PC-9 (cell line): Measurements from ENCODE around the gene HOXD4. TPM values are rescaled to one million over a fixed set of nuclear protein-coding genes. Genes with fewer than 3 reads are reported as not detected.

ENCODE experiments used
- BruUV-seq: library from RNA; stranded (reverse); fragments of 400-500 nt; replicated peaks from 2 replicates; lab custom pipeline; 2021; lab: Mats Ljungman, UMichigan
- CTCF ChIA-PET: fragments of 300-600 bp; sonication (Branson Sonifier 250); formaldehyde crosslinking; loops from one replicate; lab custom pipeline; 2022; ENCODE audit warnings: antibody characterized with exemption; lab: Charles Lee
- POLR2A ChIA-PET: fragments of 300-600 bp; sonication (Branson Sonifier 250); formaldehyde crosslinking; loops from one replicate; lab custom pipeline; 2022; ENCODE audit warnings: antibody characterized with exemption; ENCODE audit not compliant: unreplicated experiment; lab: Charles Lee
- DNase-seq, 2 experiments: peaks; one replicate each; pipeline versions ENCODE4 v3.0.0 to v3.0.0-alpha.2; 2015 to 2022; ENCODE audit warnings: mixed read lengths in 1 of 2
- H2AFZ ChIP-seq: fragments of 200-600 bp; sonication (generic); 2 replicates; pipeline ENCODE4 v1.8.1; 2017; ENCODE audit warnings: antibody characterized with exemption
- H3F3A ChIP-seq: fragments of 200-600 bp; sonication (generic); 2 replicates; pipeline ENCODE4 v1.8.1; 2017; ENCODE audit warnings: antibody characterized with exemption, mild to moderate bottlenecking, low read depth; ENCODE audit not compliant: insufficient read depth
- H3K27ac ChIP-seq: fragments of 200-600 bp; sonication (generic); 2 replicates; pipeline ENCODE4 v1.6.1; 2016; ENCODE audit warnings: mixed run types
- H3K27me3 ChIP-seq: fragments of 200-600 bp; sonication (generic); 2 replicates; pipeline ENCODE4 v1.6.1; 2016; ENCODE audit warnings: low read depth, mixed run types; ENCODE audit not compliant: insufficient read depth
- H3K36me3 ChIP-seq: fragments of 200-600 bp; sonication (generic); 2 replicates; pipeline ENCODE4 v1.6.1; 2016; ENCODE audit warnings: low read depth, mixed run types
- H3K4me1 ChIP-seq: fragments of 200-600 bp; sonication (generic); replicated peaks from 2 replicates; pipeline ENCODE4 v1.6.1; 2016; ENCODE audit warnings: mixed run types; ENCODE audit not compliant: insufficient read depth
- H3K4me2 ChIP-seq: fragments of 200-600 bp; sonication (generic); 2 replicates; pipeline ENCODE4 v1.6.1; 2017; ENCODE audit warnings: mixed run types
- H3K4me3 ChIP-seq: fragments of 200-600 bp; sonication (generic); 2 replicates; pipeline ENCODE4 v1.6.1; 2016; ENCODE audit warnings: mixed run types
- H3K79me2 ChIP-seq: fragments of 200-600 bp; sonication (generic); 2 replicates; pipeline ENCODE4 v1.6.1; 2017; ENCODE audit warnings: low read depth, mixed run types
- H3K9me2 ChIP-seq: fragments of 200-600 bp; sonication (generic); 2 replicates; pipeline ENCODE4 v1.8.1; 2017; ENCODE audit warnings: mild to moderate bottlenecking; ENCODE audit not compliant: insufficient read depth
- H3K9me3 ChIP-seq: fragments of 200-600 bp; sonication (generic); 2 replicates; pipeline ENCODE4 v1.8.1; 2016; ENCODE audit warnings: low read depth; ENCODE audit not compliant: insufficient read depth
- H4K20me1 ChIP-seq: fragments of 200-600 bp; sonication (generic); 2 replicates; pipeline ENCODE4 v1.8.1; 2017; ENCODE audit not compliant: insufficient read depth
- EZH2 ChIP-seq: fragments of 200-600 bp; sonication (generic); IDR thresholded peaks from 2 replicates; pipeline ENCODE4 v1.8.0; 2017; ENCODE audit warnings: antibody characterized with exemption, low read depth
- intact Hi-C: fragments of 100-400 bp; cut with micrococcal nuclease; formaldehyde crosslinking; loops from one replicate; pipeline ENCODE4 v1.10.0; 2022; ENCODE audit not compliant: unreplicated experiment
- total RNA-seq: library from RNA; stranded (reverse); gene quantifications from 2 replicates; pipeline ENCODE4 v1.2.3, GENCODE V29; 2021
- TF ChIP-seq, protein P1 (sequence below): fragments of 200-600 bp; sonication (generic); conservative IDR thresholded peaks from 2 replicates; pipeline ENCODE4 v1.6.1; 2017; ENCODE audit warnings: mixed run types, antibody characterized with exemption, mild to moderate bottlenecking, moderate library complexity

HOXD4 gene
- total RNA-seq, 1 experiment from 2014 or later, result not detected

GRCh38 chr2:176128982-176129796 is 22.2 kb upstream of the HOXD4 start, which contains the start of gene HOXD8:
TSS of gene HOXD8 (plus strand) at chr2:176129705. CDS start at chr2:176130367, 662 bp downstream.
- ChIA-PET POLR2A (interaction anchor here (0.6 kb wide), 1 partner anchor 508 kb away, joined by 3 read pairs; no protein-coding TSS in a partner anchor), CTCF (interaction anchor here (0.9 to 2.9 kb wide), 3 partner anchors 425 to 523 kb away, joined by 3 to 14 read pairs (median 3); no protein-coding TSS in a partner anchor)
- TF ChIP-seq EZH2, result no peak
- TF ChIP-seq, protein P1, sequence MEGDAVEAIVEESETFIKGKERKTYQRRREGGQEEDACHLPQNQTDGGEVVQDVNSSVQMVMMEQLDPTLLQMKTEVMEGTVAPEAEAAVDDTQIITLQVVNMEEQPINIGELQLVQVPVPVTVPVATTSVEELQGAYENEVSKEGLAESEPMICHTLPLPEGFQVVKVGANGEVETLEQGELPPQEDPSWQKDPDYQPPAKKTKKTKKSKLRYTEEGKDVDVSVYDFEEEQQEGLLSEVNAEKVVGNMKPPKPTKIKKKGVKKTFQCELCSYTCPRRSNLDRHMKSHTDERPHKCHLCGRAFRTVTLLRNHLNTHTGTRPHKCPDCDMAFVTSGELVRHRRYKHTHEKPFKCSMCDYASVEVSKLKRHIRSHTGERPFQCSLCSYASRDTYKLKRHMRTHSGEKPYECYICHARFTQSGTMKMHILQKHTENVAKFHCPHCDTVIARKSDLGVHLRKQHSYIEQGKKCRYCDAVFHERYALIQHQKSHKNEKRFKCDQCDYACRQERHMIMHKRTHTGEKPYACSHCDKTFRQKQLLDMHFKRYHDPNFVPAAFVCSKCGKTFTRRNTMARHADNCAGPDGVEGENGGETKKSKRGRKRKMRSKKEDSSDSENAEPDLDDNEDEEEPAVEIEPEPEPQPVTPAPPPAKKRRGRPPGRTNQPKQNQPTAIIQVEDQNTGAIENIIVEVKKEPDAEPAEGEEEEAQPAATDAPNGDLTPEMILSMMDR, result no peak
- Histone ChIP-seq H3K79me2 (no peaks in the 10 kb centered on the region), H3K4me3 (peak within 1 kb of the TSS; percentile 32; the same call in 1 of the 2 replicates), H3K9me2 (no peaks in the 10 kb centered on the region), H2AFZ (no peak within 1 kb of the TSS; the same call in 1 of the 2 replicates), H4K20me1 (no peaks in the 10 kb centered on the region), H3K4me1 (no peaks in the 10 kb centered on the region), H3K27ac (no peak within 1 kb of the TSS), H3K27me3 (peaks cover 51% of the 10 kb centered on the region), H3F3A (no peaks in the 10 kb centered on the region), H3K36me3 (no peaks in the 10 kb centered on the region), H3K4me2 (peak within 1 kb of the TSS; percentile 63), H3K9me3 (no peaks in the 10 kb centered on the region)
- intact Hi-C loops, result loop anchor here (5.0 kb wide), 1 partner anchor 1203 kb away; no protein-coding TSS in a partner anchor
- DNase-seq, result peak in 1 of 2 experiments; percentile 39
- BruUV-seq, result no TSS peak

- Histone ChIP-seq H3K27ac (no peak overlapping the region), H3F3A (no peaks in the 10 kb centered on the region), H3K4me1 (no peaks in the 10 kb centered on the region), H3K9me3 (no peaks in the 10 kb centered on the region), H3K4me2 (peak overlapping the region; percentile 12; the same call in 1 of the 2 replicates), H3K4me3 (no peak overlapping the region), H3K27me3 (peaks cover 49% of the 10 kb centered on the region), H3K9me2 (no peaks in the 10 kb centered on the region), H2AFZ (no peak overlapping the region), H3K79me2 (no peaks in the 10 kb centered on the region), H3K36me3 (no peaks in the 10 kb centered on the region), H4K20me1 (no peaks in the 10 kb centered on the region)
- POLR2A ChIA-PET, result no interaction called here
- intact Hi-C loops, result loop anchor here (5.0 kb wide), 1 partner anchor 1203 kb away; no protein-coding TSS in a partner anchor
- no TSS peak for BruUV-seq
- TF ChIP-seq, protein P1, result no peak
- TF ChIP-seq EZH2, result no peak
- peak in 1 of 2 experiments; percentile 34 for DNase-seq
- CTCF ChIA-PET, result interaction anchor here (1.0 kb wide), 1 partner anchor 424 kb away, joined by 3 read pairs; no protein-coding TSS in a partner anchor
These were observed 21.6 kb upstream of the HOXD4 start for GRCh38 chr2:176129813-176130146.

GRCh38 chr2:176130147-176130956 is 21.0 kb upstream of the HOXD4 start:
- CTCF ChIA-PET, result interaction anchor here (0.6 to 1.6 kb wide), 3 partner anchors 424 to 521 kb away, joined by 3 to 5 read pairs (median 3); no protein-coding TSS in a partner anchor
- H3K36me3 ChIP-seq, result no peaks in the 10 kb centered on the region
- H3K27me3 ChIP-seq, result peaks cover 43% of the 10 kb centered on the region
- POLR2A ChIA-PET, result interaction anchor here (0.5 to 0.6 kb wide), 2 partner anchors 486 to 963 kb away, joined by 6 to 8 read pairs; no protein-coding TSS in a partner anchor
- no peaks in the 10 kb centered on the region for H4K20me1 ChIP-seq
- H3K4me1 ChIP-seq, result no peaks in the 10 kb centered on the region
- H3K27ac ChIP-seq, result no peak overlapping the region
- peak overlapping the region; percentile 32; the same call in 1 of the 2 replicates for H3K4me3 ChIP-seq
- peak in 1 of 2 experiments; percentile 36 for DNase-seq
- H3K9me2 ChIP-seq, result no peaks in the 10 kb centered on the region
- TF ChIP-seq, protein P1, result no peak
- TF ChIP-seq EZH2, result peak; percentile 97
- peak overlapping the region; percentile 63 for H3K4me2 ChIP-seq
- no peaks in the 10 kb centered on the region for H3K79me2 ChIP-seq
- no peak overlapping the region; the same call in 1 of the 2 replicates for H2AFZ ChIP-seq
- no peaks in the 10 kb centered on the region for H3K9me3 ChIP-seq
- intact Hi-C loops, result no loop called here
- BruUV-seq, result no TSS peak
- H3F3A ChIP-seq, result no peaks in the 10 kb centered on the region
